GM19240 (cell line): Measurements from ENCODE around the gene ZNF664.
"Not testable (repeated sequence)": the region's sequence is repeated elsewhere in the genome, so short reads cannot be mapped to it uniquely, and the experiment has no call there.

Experiments
- DNase-seq: peaks from one replicate; pipeline ENCODE4 v3.0.0; 2011; ENCODE audit warnings: low spot score; ENCODE audit not compliant: insufficient read length

Gene ZNF664

GRCh38 chr12:123941624-123942237 lies 31.3 kb upstream of the ZNF664 start:
- no peak for DNase-seq

- DNase-seq = no peak
Observed at GRCh38 chr12:123942238-123942653, 30.8 kb upstream of the ZNF664 start.

- DNase-seq = no peak
Observed at GRCh38 chr12:123942911-123943648, 29.9 kb upstream of the ZNF664 start.

- no peak for DNase-seq
Observed at GRCh38 chr12:123943816-123944215, 29.2 kb upstream of the ZNF664 start.

GRCh38 chr12:123944696-123945095 lies 28.3 kb upstream of the ZNF664 start:
- DNase-seq = no peak

- no peak for DNase-seq
Observed at GRCh38 chr12:123945287-123946151, 27.5 kb upstream of the ZNF664 start.

GRCh38 chr12:123946152-123946515 lies 26.9 kb upstream of the ZNF664 start:
- no peak for DNase-seq

- DNase-seq = not testable (repeated sequence)
Observed at GRCh38 chr12:123946516-123947505, 26.2 kb upstream of the ZNF664 start.

- not testable (repeated sequence) for DNase-seq
Observed at GRCh38 chr12:123947531-123947930, 25.5 kb upstream of the ZNF664 start.

- no peak for DNase-seq
Observed at GRCh38 chr12:123948401-123948795, 24.6 kb upstream of the ZNF664 start.

- no peak for DNase-seq
Observed at GRCh38 chr12:123948796-123949769, 23.9 kb upstream of the ZNF664 start.

- DNase-seq = no peak
Observed at GRCh38 chr12:123949770-123950165, 23.2 kb upstream of the ZNF664 start.

- no peak for DNase-seq
Observed at GRCh38 chr12:123950476-123951349, 22.3 kb upstream of the ZNF664 start.

- no peak for DNase-seq
Observed at GRCh38 chr12:123951467-123951866, 21.5 kb upstream of the ZNF664 start.

- no peak for DNase-seq
Observed at GRCh38 chr12:123952037-123952436, 21.0 kb upstream of the ZNF664 start.

- no peak for DNase-seq
Observed at GRCh38 chr12:123954647-123955350, 18.2 kb upstream of the ZNF664 start.

- no peak for DNase-seq
Observed at GRCh38 chr12:123956249-123956648, 16.8 kb upstream of the ZNF664 start.

- no peak for DNase-seq
Observed at GRCh38 chr12:123957196-123957595, 15.8 kb upstream of the ZNF664 start.
